ENCODE measurements around the gene TBRG4. TPM values are rescaled to one million over a fixed set of nuclear protein-coding genes. Genes with fewer than 3 reads are reported as not detected.
"Not testable (repeated sequence)": the region's sequence is repeated elsewhere in the genome, so short reads cannot be mapped to it uniquely, and the experiment has no call there.

Gene TBRG4
- total and polyA plus RNA-seq, 8 donors = 15.6 to 39.8 (median 25.2) TPM

- ATAC-seq (no peak), DNase-seq (no peak)
Measured at GRCh38 chr7:45155941-45156340, 44.4 kb upstream of the TBRG4 start.

GRCh38 chr7:45155357-45155900 lies 43.9 kb upstream of the TBRG4 start:
- FAIRE-seq (no peak), DNase-seq (peak in 1 of 6 donors; percentile 35), ATAC-seq (no peak)
- Histone ChIP-seq H3K9me3 (no peaks in the 10 kb centered on the region), H3K4me3 (no peak overlapping the region), H3K36me3 (no peaks in the 10 kb centered on the region), H3K4me1 (no peaks in the 10 kb centered on the region), H3K27ac (no peak overlapping the region), H3K27me3 (no peaks in the 10 kb centered on the region)
- 76 to 87% methylated on average over 9 of the region's 9 CpGs for WGBS, 2 donors
- TF ChIP-seq CTCF (IDR thresholded peaks at IDR 0.05) = no peak
- intact Hi-C loops (cut with DNase I) = loop anchor here in 2 of 3 donors (5.0 to 10.0 kb wide), 3 partner anchors 99 to 709 kb away; no protein-coding TSS in a partner anchor

More at GRCh38 chr7:45155941-45156340, 44.4 kb upstream of the TBRG4 start:
- Histone ChIP-seq H3K4me1 (no peaks in the 10 kb centered on the region), H3K27me3 (no peaks in the 10 kb centered on the region), H3K9me3 (no peaks in the 10 kb centered on the region), H3K27ac (no peak overlapping the region), H3K4me3 (no peak overlapping the region), H3K36me3 (no peaks in the 10 kb centered on the region)
- intact Hi-C loops (cut with DNase I) = loop anchor here in 2 of 3 donors (5.0 to 10.0 kb wide), 3 partner anchors 99 to 709 kb away; no protein-coding TSS in a partner anchor
- no peak for TF ChIP-seq CTCF (IDR thresholded peaks at IDR 0.05)
- FAIRE-seq = no peak
- WGBS, 2 donors = 80 to 88% methylated on average over 4 of the region's 4 CpGs

- intact Hi-C loops (cut with DNase I) = loop anchor here in 2 of 3 donors (5.0 to 10.0 kb wide), 3 partner anchors 101 to 711 kb away; no protein-coding TSS in a partner anchor
Measured at GRCh38 chr7:45153861-45154260, 42.4 kb upstream of the TBRG4 start.

GRCh38 chr7:45153233-45153632 lies 41.7 kb upstream of the TBRG4 start:
- H3K4me3 ChIP-seq = no peak overlapping the region
- intact Hi-C loops (cut with DNase I) = loop anchor here in 2 of 3 donors (5.0 to 10.0 kb wide), 3 partner anchors 102 to 712 kb away; no protein-coding TSS in a partner anchor
- ATAC-seq = no peak
- 40 to 45% methylated on average over 3 of the region's 3 CpGs for WGBS, 2 donors
- no peaks in the 10 kb centered on the region for H3K9me3 ChIP-seq
- no peak for TF ChIP-seq CTCF (IDR thresholded peaks at IDR 0.05)
- FAIRE-seq = no peak
- H3K4me1 ChIP-seq = no peaks in the 10 kb centered on the region
- H3K27ac ChIP-seq = no peak overlapping the region
- H3K27me3 ChIP-seq = no peaks in the 10 kb centered on the region
- H3K36me3 ChIP-seq = no peaks in the 10 kb centered on the region
- DNase-seq = peak in 1 of 6 donors; percentile 11

More at GRCh38 chr7:45153861-45154260, 42.4 kb upstream of the TBRG4 start:
- not testable (repeated sequence) for H3K36me3 ChIP-seq, H3K9me3 ChIP-seq, H3K4me1 ChIP-seq, H3K27ac ChIP-seq, ATAC-seq, H3K4me3 ChIP-seq, H3K27me3 ChIP-seq, FAIRE-seq
- DNase-seq = peak in 1 of 6 donors; percentile 20
- 74 to 76% methylated on average over 8 of the region's 8 CpGs for WGBS, 2 donors

GRCh38 chr7:45151967-45152366 lies 40.5 kb upstream of the TBRG4 start:
- Histone ChIP-seq H3K36me3 (no peaks in the 10 kb centered on the region), H3K27ac (no peak overlapping the region), H3K4me3 (no peak overlapping the region), H3K27me3 (no peaks in the 10 kb centered on the region), H3K4me1 (no peaks in the 10 kb centered on the region), H3K9me3 (no peaks in the 10 kb centered on the region)
- 31 to 58% methylated on average over 3 of the region's 3 CpGs for WGBS, 2 donors
- DNase-seq = peak in 1 of 6 donors; percentile 20
- intact Hi-C loops (cut with DNase I) = loop anchor here in 2 of 3 donors (5.0 to 10.0 kb wide), 3 partner anchors 103 to 713 kb away; no protein-coding TSS in a partner anchor
- no peak for ATAC-seq
- TF ChIP-seq CTCF (IDR thresholded peaks at IDR 0.05) = no peak
- no peak for FAIRE-seq
